Left colon (tissue), 2 donors: ENCODE data around the gene RAB3C. TPM values are rescaled to one million over a fixed set of nuclear protein-coding genes. Genes with fewer than 3 reads are reported as not detected.
"Not testable (repeated sequence)": the region's sequence is repeated elsewhere in the genome, so short reads cannot be mapped to it uniquely, and the experiment has no call there.

Source experiments
- ATAC-seq: fragments of 200-7000 bp; cut with Tn5 transposase; one replicate; pipeline ENCODE4 v1.9.1; 2020; ENCODE audit warnings: mild to moderate bottlenecking, moderate library complexity
- DNase-seq, 2 donors: peaks; one replicate each; pipeline ENCODE4 v3.0.0-alpha.2; 2020
- intact Hi-C, 2 donors: fragments of 100-400 bp; cut with DNase I in 1 of 2; cut with micrococcal nuclease in 1 of 2; formaldehyde crosslinking; loops; one replicate each; pipeline versions ENCODE4 v1.11.2 to v1.14.0; 2022; cut with DNase I, micrococcal nuclease
- total RNA-seq, 2 donors: library from RNA; stranded (reverse); fragmentation: NEBNext Ultra II Directional; extraction: Animal tissue kit (Norgen Biotek cat#: 25700); gene quantifications; one replicate each; pipeline ENCODE4 v1.2.1, GENCODE V29; 2021
- donor health status: DM: no; HTN: no; CAD: no.
- donor health status: DM: yes; HTN: yes; CAD: no.

RAB3C gene
- total RNA-seq, 2 donors from 2014 or later: 1.2 to 2.2 TPM

DNA sequence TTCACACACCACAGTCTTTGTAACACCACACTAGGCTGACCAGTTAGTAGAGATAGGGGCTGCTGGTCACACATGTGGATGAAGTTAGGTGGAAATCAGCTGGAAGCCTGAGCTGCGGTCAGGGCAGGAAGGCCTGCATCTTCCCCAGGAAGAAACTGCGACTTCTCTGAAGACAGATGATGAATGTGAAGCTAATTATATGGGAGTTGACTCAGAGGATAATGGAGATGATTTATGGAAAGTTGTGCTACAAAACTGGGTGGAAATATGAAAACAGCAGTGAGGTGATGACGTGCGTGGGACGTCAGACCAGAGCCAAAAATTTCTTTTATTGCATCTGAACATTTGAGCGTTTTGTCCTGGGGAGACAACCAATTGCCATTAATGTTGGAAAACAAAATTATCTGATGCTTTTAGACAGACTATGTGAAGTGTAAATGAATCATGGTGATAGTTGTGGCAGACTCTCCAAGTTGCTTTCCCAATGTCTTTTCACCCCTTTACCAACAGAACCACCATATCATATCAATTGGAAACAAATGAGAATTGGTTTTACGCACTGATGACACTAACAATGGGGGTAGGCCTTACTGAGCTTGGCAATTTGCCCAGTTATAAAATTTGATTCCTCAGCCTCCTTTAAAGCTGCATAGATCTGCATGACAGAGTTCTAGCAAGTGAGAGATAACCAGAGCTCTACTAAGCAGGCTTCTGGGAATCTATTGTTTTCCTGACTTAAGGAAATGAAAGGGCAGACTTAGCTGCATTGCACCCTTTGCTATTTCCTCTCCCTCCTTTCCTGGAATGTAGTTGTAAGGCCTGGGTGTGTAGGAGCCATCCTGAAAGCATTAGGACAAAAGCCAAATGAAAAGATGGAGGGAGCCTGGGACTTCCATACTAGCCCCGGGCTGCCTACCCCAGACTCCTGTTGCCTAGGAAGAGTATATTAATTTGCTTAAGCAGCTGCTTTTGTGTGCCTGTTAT, 84.0 kb downstream of the RAB3C start:
- DNase-seq (no peak), ATAC-seq (no peak)
- intact Hi-C loops: no loop called here

GRCh38 chr5:58670582-58670981, 87.7 kb downstream of the RAB3C start:
- intact Hi-C loops: no loop called here
- no peak for DNase-seq
- ATAC-seq: peak; percentile 65

DNA sequence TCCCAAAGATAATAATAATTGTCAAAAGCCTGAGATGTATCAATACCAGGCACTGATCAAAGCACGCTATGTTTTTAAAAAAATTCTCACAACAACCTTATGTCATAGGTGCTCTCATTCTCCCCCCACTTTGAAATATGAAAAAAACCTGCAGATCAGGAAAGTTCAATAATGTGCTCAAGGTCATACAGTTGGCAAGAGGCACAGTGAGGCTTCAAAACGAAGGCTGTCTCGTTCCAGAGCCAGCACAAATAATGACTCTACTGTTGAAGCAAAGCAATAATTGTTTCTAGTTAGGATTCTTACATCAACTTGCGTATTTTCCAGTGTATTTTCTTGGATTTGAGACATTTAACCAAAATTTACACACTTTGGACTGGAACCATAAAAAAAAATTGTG, 88.3 kb downstream of the RAB3C start:
- ATAC-seq: no peak
- intact Hi-C loops: no loop called here
- no peak for DNase-seq

DNA sequence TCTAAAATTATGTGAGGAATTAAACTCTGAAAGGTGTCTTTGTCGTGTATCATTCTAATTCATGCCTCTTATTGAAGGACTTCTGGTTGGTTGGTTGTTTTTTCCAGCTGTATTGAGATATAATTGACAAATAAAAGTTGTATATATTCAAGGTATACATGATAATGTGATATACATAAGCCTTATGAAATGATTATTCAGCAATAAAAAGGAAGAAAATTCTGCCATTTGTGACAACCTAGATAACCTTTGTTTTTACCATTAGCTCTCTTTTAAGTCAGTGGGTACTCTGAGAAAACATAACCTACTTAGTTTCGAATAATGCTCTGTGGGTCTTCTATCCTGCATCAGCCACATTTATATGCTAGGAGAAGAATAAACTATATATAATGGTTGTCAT, 89.6 kb downstream of the RAB3C start:
- intact Hi-C loops: no loop called here
- no peak for ATAC-seq
- DNase-seq: no peak

GRCh38 chr5:58674070-58674469, 91.2 kb downstream of the RAB3C start:
- DNase-seq: no peak
- intact Hi-C loops: no loop called here
- ATAC-seq: no peak

- DNase-seq: no peak
- intact Hi-C loops: no loop called here
- no peak for ATAC-seq
These were observed 91.8 kb downstream of the RAB3C start for GRCh38 chr5:58674711-58675110.

GRCh38 chr5:58675341-58675740, 92.5 kb downstream of the RAB3C start:
- DNase-seq (no peak), ATAC-seq (no peak)

GRCh38 chr5:58677650-58678049, 94.8 kb downstream of the RAB3C start:
- DNase-seq: no peak
- intact Hi-C loops: no loop called here
- no peak for ATAC-seq

More at GRCh38 chr5:58675341-58675740, 92.5 kb downstream of the RAB3C start:
- intact Hi-C loops: no loop called here

DNA sequence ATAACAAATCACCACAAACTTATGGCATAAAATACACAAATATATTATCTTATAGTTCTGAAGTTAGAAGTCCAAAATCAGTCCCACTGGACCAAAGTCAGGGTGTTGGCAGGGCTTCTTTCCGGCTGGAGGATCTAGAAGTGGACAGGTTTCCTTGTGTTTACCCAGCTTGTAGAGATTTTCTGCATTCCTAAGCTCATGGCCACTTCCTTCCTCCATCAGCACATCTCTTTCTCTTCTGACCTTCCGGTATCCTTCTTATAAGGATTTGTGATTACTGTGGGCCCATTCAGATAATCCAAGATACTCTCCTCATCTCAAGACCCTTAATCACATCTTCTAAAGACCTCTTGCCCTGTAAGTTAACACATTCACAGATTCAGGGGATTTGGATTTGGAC, 97.6 kb downstream of the RAB3C start:
- intact Hi-C loops: no loop called here
- DNase-seq (no peak), ATAC-seq (no peak)

- intact Hi-C loops: no loop called here
- ATAC-seq: no peak
- no peak for DNase-seq
These were observed 99.1 kb downstream of the RAB3C start for GRCh38 chr5:58681943-58682342.

- intact Hi-C loops: no loop called here
- no peak for DNase-seq
- no peak for ATAC-seq
These were observed 100.7 kb downstream of the RAB3C start for GRCh38 chr5:58683567-58683966.

DNA sequence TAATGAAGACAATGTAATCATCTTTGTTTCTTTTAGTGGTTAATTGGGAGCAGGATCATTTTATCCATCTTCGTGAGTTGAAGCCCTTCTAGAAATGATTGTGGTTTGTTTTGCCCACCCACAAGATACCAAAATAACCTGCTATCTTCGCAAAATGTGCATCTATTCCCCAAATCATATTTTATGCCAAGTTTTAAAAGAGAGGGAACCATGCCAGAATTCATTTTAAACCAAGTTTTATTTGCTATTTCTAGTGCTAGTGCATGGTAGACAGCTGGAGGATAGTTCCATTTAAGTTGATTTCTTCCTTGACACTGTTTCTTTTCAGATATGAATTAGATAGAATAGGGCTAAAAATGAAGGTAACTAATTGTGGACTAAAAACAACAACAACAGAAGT, 104.2 kb downstream of the RAB3C start:
- intact Hi-C loops: no loop called here
- ATAC-seq (no peak), DNase-seq (no peak)

DNA sequence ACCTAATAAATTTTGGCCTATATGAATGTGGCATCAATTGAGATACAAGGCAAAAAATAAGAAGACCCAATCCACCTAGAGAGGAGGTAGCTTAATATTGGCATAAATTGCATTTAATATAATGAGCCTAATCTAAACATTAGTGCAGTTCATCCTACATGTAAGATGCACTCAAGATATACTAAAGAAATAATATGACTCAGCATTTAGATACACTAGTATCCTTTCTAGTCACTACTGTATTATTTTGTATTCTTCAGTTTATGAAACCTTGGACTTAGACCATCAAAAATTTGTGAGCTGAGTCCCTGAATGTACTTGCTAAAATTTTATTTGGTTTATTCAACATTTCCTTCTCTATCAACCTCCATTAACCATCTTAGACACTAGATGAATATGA, 104.7 kb downstream of the RAB3C start:
- ATAC-seq (no peak), DNase-seq (no peak)
- intact Hi-C loops: no loop called here

GRCh38 chr5:58699088-58699761, 116.3 kb downstream of the RAB3C start:
- DNase-seq (peak; percentile 7 to 23), ATAC-seq (peak; percentile 63)
- intact Hi-C loops: not testable (repeated sequence)

GRCh38 chr5:58699762-58700118, 116.9 kb downstream of the RAB3C start:
- no peak for DNase-seq
- no peak for ATAC-seq
- intact Hi-C loops: no loop called here

DNA sequence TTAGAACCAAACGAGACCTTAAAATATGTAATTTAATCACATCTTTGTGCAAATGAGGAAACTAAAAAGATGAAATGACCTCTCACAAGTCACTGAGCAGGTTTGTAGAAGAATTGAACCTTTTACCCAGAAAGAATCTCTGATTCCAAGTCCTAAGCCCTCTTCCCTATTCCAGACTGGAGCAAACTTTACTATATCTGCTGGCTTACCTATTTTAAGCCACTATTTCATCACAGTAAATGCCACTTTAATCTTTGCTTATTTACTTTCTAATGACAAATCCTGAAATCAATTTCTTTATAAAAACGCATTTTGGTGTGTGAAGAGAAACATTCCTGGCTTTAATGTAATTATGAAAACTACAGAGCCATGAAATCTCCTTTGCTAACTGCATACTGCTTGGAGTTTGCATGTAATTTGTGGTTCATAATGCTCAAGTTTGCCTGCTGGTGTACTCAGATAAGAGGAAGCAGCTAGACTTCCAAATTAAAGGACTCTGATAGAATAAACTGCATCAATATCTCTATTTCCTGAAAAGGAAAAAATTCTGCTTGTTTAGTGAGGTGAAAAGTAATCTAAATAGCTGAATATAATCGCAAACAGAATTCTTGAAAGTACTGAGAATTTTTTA, 121.2 kb downstream of the RAB3C start:
- intact Hi-C loops: no loop called here
- ATAC-seq: no peak
- DNase-seq: no peak

- no peak for DNase-seq
- ATAC-seq: no peak
- intact Hi-C loops: no loop called here
These were observed 123.9 kb downstream of the RAB3C start for GRCh38 chr5:58706736-58707135.

- DNase-seq (no peak), ATAC-seq (no peak)
- intact Hi-C loops: no loop called here
These were observed 125.6 kb downstream of the RAB3C start for GRCh38 chr5:58708456-58708855.

DNA sequence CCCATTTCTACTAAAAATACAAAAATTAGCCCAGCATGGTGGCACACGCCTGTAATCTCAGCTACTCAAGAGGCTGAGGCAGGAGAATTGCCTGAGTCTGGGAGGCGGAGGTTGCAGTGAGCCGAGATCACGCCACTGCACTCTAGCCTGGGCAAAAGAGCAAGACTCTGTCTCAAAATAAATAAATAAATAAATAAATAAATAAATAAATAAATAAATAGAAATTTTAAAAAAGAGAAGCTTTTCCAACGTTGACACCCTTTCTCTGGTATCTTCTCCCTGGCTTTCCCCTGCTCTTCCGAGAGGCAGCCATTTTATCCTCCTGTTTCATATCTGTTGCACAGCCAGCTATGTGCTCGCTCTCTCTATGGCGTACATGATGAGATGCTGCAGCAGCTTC, 127.5 kb downstream of the RAB3C start:
- DNase-seq, ATAC-seq, intact Hi-C loops: not testable (repeated sequence)

- intact Hi-C loops: no loop called here
- ATAC-seq: no peak
- DNase-seq: no peak
These were observed 128.0 kb downstream of the RAB3C start for GRCh38 chr5:58710871-58711270.
